Measurements from ENCODE around the gene BSND. TPM values are rescaled to one million over a fixed set of nuclear protein-coding genes. Genes with fewer than 3 reads are reported as not detected.
"Not testable (repeated sequence)": the region's sequence is repeated elsewhere in the genome, so short reads cannot be mapped to it uniquely, and the experiment has no call there.

The BSND gene
- total RNA-seq, 1 experiment from 2014 or later, result 0.42 TPM

DNA sequence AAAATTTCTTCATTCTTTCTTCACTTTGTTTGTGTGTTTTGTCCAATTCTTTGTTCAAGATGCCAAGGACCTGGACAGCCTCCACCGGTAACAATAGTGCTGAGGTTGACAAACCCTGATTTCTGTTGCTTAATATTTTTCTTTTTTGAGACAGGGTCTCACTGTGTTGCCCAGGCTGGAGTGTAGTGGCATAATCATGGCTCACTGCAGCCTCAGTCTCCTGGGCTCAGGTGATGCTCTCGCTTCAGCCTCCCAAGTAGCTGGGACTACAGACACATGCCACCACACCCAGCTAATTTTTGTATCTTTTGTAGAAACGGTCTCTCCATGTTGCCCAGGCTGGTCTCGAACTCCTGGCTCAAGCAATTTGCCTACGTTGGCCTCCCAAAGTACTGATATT is 34.9 kb upstream of the BSND start:
- Mint-ChIP-seq H3K36me3 (peaks cover 18% of the 10 kb centered on the region), H3K4me1 (peaks cover 35% of the 10 kb centered on the region)
- POLR2A ChIA-PET; ATAC-seq; H3K27me3 Mint-ChIP-seq (ENCODE audit: low read depth); H3K27ac Mint-ChIP-seq; DNase-seq (ENCODE audit: low spot score); H3K9me3 Mint-ChIP-seq; H3K4me3 Mint-ChIP-seq: not testable (repeated sequence)
- CTCF ChIA-PET, result interaction anchor here (2.9 kb wide), 1 partner anchor 13 kb away, joined by 15 read pairs; no protein-coding TSS in a partner anchor
- TF ChIP-seq ZNF121 (CRISPR knock-in tag; IDR thresholded peaks at IDR 0.05), result peak; percentile 88

GRCh38 chr1:54965624-54966340 is 33.0 kb upstream of the BSND start:
- POLR2A ChIA-PET, result no interaction called here
- CTCF ChIA-PET, result interaction anchor here (0.9 to 1.8 kb wide), 8 partner anchors 12 to 56 kb away, joined by 3 to 8 read pairs (median 5); no protein-coding TSS in a partner anchor

GRCh38 chr1:54967372-54967771 is 31.4 kb upstream of the BSND start:
- Mint-ChIP-seq H3K27ac (no peak overlapping the region), H3K4me1 (peaks cover 26% of the 10 kb centered on the region), H3K36me3 (no peaks in the 10 kb centered on the region), H3K27me3 (ENCODE audit: low read depth) (peaks cover 4% of the 10 kb centered on the region), H3K9me3 (no peaks in the 10 kb centered on the region; the same call in 1 of the 2 replicates), H3K4me3 (no peak overlapping the region)
- ChIA-PET CTCF (interaction anchor here (1.6 kb wide), 1 partner anchor 55 kb away, joined by 8 read pairs; no protein-coding TSS in a partner anchor), POLR2A (no interaction called here)
- no peak for DNase-seq (ENCODE audit: low spot score)
- no peak for ATAC-seq
- TF ChIP-seq IRF2 (CRISPR knock-in tag; IDR thresholded peaks at IDR 0.05; ENCODE audit: borderline replicate concordance, low read depth) (no peak), E2F1 (CRISPR knock-in tag; IDR thresholded peaks at IDR 0.05) (no peak), GRHL2 (CRISPR knock-in tag; IDR thresholded peaks at IDR 0.05; ENCODE audit: insufficient replicate concordance, severe bottlenecking) (no peak), ZNF232 (CRISPR knock-in tag; IDR thresholded peaks at IDR 0.05) (no peak), AR (CRISPR knock-in tag; IDR thresholded peaks at IDR 0.05) (no peak), HMGA2 (CRISPR knock-in tag; IDR thresholded peaks at IDR 0.05) (no peak), FOXJ3 (CRISPR knock-in tag; IDR thresholded peaks at IDR 0.05; ENCODE audit: borderline replicate concordance) (no peak), ZNF396 (CRISPR knock-in tag; IDR thresholded peaks at IDR 0.05; ENCODE audit: borderline replicate concordance) (no peak), ATF6 (CRISPR knock-in tag; IDR thresholded peaks at IDR 0.05) (no peak), NR2C2 (CRISPR knock-in tag; IDR thresholded peaks at IDR 0.05) (no peak), NFE2L1 (CRISPR knock-in tag; IDR thresholded peaks at IDR 0.05) (no peak), MYBL2 (CRISPR knock-in tag; IDR thresholded peaks at IDR 0.05) (no peak), ZBTB21 (CRISPR knock-in tag; IDR thresholded peaks at IDR 0.05; ENCODE audit: borderline replicate concordance) (no peak), NR1H2 (CRISPR knock-in tag; IDR thresholded peaks at IDR 0.05) (no peak)
- TF ChIP-seq, protein P1, sequence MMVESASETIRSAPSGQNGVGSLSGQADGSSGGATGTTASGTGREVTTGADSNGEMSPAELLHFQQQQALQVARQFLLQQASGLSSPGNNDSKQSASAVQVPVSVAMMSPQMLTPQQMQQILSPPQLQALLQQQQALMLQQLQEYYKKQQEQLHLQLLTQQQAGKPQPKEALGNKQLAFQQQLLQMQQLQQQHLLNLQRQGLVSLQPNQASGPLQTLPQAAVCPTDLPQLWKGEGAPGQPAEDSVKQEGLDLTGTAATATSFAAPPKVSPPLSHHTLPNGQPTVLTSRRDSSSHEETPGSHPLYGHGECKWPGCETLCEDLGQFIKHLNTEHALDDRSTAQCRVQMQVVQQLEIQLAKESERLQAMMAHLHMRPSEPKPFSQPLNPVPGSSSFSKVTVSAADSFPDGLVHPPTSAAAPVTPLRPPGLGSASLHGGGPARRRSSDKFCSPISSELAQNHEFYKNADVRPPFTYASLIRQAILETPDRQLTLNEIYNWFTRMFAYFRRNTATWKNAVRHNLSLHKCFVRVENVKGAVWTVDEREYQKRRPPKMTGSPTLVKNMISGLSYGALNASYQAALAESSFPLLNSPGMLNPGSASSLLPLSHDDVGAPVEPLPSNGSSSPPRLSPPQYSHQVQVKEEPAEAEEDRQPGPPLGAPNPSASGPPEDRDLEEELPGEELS (CRISPR knock-in tag; IDR thresholded peaks at IDR 0.05), result no peak
- TF ChIP-seq, protein P2, sequence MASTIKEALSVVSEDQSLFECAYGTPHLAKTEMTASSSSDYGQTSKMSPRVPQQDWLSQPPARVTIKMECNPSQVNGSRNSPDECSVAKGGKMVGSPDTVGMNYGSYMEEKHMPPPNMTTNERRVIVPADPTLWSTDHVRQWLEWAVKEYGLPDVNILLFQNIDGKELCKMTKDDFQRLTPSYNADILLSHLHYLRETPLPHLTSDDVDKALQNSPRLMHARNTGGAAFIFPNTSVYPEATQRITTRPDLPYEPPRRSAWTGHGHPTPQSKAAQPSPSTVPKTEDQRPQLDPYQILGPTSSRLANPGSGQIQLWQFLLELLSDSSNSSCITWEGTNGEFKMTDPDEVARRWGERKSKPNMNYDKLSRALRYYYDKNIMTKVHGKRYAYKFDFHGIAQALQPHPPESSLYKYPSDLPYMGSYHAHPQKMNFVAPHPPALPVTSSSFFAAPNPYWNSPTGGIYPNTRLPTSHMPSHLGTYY (CRISPR knock-in tag; IDR thresholded peaks at IDR 0.05), result no peak
- TF ChIP-seq, protein P3, sequence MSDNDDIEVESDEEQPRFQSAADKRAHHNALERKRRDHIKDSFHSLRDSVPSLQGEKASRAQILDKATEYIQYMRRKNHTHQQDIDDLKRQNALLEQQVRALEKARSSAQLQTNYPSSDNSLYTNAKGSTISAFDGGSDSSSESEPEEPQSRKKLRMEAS (CRISPR knock-in tag; IDR thresholded peaks at IDR 0.05), result no peak

More at GRCh38 chr1:54965624-54966340, 33.0 kb upstream of the BSND start:
- no peaks in the 10 kb centered on the region for H3K36me3 Mint-ChIP-seq
- peaks cover 35% of the 10 kb centered on the region for H3K4me1 Mint-ChIP-seq
- DNase-seq (ENCODE audit: low spot score) (no peak), ATAC-seq (no peak)
- H3K27me3 Mint-ChIP-seq (ENCODE audit: low read depth), result peaks cover 4% of the 10 kb centered on the region
- H3K4me3 Mint-ChIP-seq, result no peak overlapping the region
- no peak overlapping the region for H3K27ac Mint-ChIP-seq
- TF ChIP-seq NFYB (CRISPR knock-in tag; conservative IDR thresholded peaks at IDR 0.05; ENCODE audit: low read depth) (peak; percentile 40), ATF1 (CRISPR knock-in tag; IDR thresholded peaks at IDR 0.05) (no peak), USF2 (CRISPR knock-in tag; IDR thresholded peaks at IDR 0.05) (peak; percentile 29; the same call in 1 of the 2 replicates)
- no peaks in the 10 kb centered on the region; the same call in 1 of the 2 replicates for H3K9me3 Mint-ChIP-seq
